Stomach smooth muscle (tissue), 2 donors: ENCODE measurements around the gene AGTRAP.

Experiments used
- H3K27ac ChIP-seq: one replicate; pipeline ENCODE4 v1.7.0; 2013; ENCODE audit warnings: mild to moderate bottlenecking, low read length, inconsistent platforms
- H3K27me3 ChIP-seq, 2 donors: one replicate each; pipeline ENCODE4 v1.7.0; 2013; ENCODE audit warnings: low read length in 2 of 2; ENCODE audit not compliant: insufficient read depth in 2 of 2, control insufficient read depth in 1 of 2
- H3K36me3 ChIP-seq, 2 donors: one replicate each; pipeline ENCODE4 v1.7.0; 2013; ENCODE audit warnings: low read length in 2 of 2; ENCODE audit not compliant: control insufficient read depth in 2 of 2, insufficient read depth in 2 of 2
- H3K4me1 ChIP-seq: one replicate; pipeline ENCODE4 v1.7.0; 2013; ENCODE audit warnings: low read length; ENCODE audit not compliant: control insufficient read depth, insufficient read depth
- H3K4me3 ChIP-seq, 2 donors: one replicate each; pipeline ENCODE4 v1.7.0; 2013; ENCODE audit warnings: low read length in 2 of 2
- H3K9ac ChIP-seq, 2 donors: one replicate each; pipeline ENCODE4 v1.7.0; 2013; ENCODE audit warnings: low read length in 2 of 2, mild to moderate bottlenecking in 1 of 2
- H3K9me3 ChIP-seq, 2 donors: one replicate each; pipeline ENCODE4 v1.7.0; 2013; ENCODE audit warnings: low read length in 2 of 2; ENCODE audit not compliant: control insufficient read depth in 2 of 2
- donor health status: healthy.
- donor health status: Pancreatic carcinoma.

The AGTRAP gene, protein sequence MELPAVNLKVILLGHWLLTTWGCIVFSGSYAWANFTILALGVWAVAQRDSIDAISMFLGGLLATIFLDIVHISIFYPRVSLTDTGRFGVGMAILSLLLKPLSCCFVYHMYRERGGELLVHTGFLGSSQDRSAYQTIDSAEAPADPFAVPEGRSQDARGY

DNA sequence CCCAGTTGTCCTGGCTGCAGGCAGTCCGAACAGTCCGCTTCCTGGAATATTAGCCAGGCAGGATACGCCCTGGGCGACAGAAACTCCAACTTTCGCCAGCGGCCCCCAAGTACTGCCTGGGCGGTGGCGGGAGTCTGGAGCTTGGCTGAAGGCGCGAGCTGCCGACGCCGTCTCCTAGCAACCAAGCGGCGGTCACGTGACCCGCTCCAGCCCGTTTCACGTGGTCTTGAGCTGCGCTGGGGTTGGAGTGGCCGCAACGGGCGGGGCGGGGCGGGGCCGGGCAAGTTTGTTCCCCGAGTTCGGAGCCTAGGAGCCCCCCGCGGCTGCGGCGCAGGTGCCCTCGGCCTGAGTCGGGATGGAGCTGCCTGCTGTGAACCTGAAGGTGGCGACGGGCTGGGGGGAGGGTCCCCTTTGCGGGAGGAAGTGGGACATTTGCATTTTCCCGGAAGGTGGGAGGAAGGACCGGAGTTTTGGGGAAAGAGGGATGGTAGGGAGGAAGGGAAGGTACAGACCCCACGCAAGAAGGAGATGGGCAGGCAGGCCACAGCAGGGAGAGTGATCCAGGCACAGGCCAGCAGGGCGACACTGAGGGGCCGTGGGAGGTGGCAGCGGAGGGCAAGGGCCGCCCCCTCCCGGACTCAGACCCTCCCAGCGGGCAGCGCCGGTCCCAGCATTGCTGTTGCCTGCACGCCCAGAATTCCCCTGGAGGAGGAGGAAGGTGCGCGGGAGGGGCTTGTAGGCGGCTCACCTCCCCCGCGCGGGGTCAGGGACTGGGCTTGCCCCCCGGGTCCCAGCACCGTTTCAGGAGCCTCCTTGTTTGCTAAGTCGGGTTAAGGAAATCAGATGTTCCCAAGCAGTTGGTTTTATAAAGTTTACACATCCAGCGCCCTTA lies at the start of gene AGTRAP:
Gene AGTRAP (plus strand): TSS at position 283 of the 892 bp plus-strand sequence. CDS start 73 bp downstream, at position 356.
- H3K27me3 ChIP-seq: no peaks in the 10 kb centered on the region
- H3K4me1 ChIP-seq: peaks cover 39% of the 10 kb centered on the region
- peak within 1 kb of the TSS; percentile 66 to 91 for H3K9ac ChIP-seq
- H3K36me3 ChIP-seq: no peaks in the 10 kb centered on the region
- H3K9me3 ChIP-seq: no peaks in the 10 kb centered on the region
- H3K4me3 ChIP-seq: peak within 1 kb of the TSS; percentile 91 to 94
- peak within 1 kb of the TSS; percentile 70 for H3K27ac ChIP-seq

DNA sequence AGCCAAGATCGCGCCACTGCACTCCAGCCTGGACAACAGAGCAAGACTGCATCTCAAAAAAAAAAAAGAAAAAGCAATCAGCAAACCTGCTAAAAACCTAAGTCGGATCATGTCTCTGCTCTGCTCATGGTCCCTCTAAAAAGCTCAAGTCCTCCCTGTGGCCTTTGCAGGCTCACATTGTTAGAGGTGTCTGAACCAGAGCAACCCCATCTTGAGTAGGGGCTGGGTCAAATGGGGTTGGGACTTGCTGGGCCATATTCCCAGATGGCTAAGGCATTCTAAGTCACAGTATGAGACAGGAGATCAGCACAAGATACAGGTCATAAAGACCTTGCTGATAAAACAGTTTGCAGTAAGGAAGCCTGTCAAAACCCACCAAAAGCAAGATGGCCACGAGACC lies 47.4 kb upstream of the AGTRAP start:
- Histone ChIP-seq H3K4me1 (peaks cover 17% of the 10 kb centered on the region), H3K27me3 (peaks cover 37 to 38% of the 10 kb centered on the region in 2 donors), H3K9ac (no peak overlapping the region), H3K4me3 (no peak overlapping the region), H3K9me3 (no peaks in the 10 kb centered on the region), H3K36me3 (no peaks in the 10 kb centered on the region), H3K27ac (no peak overlapping the region)

DNA sequence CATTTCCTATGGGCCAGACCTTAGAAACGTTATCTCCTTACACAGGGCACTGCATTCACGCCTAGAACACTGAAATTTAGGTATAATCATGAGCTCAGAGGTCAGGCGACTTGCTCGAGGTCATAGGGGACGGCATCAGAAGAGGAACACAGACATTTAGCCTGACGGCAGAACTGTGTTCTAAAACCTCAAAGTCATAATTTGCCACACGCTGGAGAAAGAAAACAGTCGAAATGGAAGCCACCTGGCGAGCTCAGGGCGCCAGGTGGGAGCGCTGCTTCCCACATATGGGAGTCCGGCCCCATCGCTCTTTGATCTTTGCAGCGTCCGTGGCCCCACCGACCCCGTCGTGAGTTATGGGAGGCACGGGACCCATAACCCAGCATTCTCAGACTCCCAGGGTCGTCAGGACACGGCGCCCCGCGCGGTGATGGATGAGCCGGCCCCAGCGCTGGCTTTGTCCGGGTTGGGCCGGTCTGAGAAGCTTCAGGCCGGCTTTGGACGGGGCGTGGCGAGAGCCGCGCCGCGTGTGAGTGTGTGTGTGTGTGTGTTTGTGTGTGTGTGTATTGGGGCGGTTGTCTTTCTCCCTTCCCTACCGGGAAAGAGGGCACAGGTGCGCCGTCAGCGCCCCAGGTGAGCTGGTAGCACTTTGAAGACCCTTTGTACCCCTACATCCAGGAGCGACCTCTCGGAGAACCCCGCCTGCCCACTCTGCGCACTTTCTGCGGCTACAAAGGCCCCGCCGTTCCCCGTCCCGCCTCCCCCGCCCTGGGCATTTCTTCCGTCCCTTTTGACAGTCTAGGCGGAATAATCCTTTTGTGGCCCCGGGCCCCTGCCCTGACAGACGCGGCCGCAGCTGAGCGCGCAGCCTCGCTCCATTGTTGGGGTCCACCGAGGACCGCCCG lies 45.3 kb upstream of the AGTRAP start:
- Histone ChIP-seq H3K36me3 (no peaks in the 10 kb centered on the region), H3K27me3 (peaks cover 44 to 49% of the 10 kb centered on the region in 2 donors), H3K9ac (no peak overlapping the region), H3K4me3 (peak overlapping the region in 1 of 2 donors; percentile 15), H3K9me3 (no peaks in the 10 kb centered on the region), H3K4me1 (peaks cover 17% of the 10 kb centered on the region), H3K27ac (no peak overlapping the region)

DNA sequence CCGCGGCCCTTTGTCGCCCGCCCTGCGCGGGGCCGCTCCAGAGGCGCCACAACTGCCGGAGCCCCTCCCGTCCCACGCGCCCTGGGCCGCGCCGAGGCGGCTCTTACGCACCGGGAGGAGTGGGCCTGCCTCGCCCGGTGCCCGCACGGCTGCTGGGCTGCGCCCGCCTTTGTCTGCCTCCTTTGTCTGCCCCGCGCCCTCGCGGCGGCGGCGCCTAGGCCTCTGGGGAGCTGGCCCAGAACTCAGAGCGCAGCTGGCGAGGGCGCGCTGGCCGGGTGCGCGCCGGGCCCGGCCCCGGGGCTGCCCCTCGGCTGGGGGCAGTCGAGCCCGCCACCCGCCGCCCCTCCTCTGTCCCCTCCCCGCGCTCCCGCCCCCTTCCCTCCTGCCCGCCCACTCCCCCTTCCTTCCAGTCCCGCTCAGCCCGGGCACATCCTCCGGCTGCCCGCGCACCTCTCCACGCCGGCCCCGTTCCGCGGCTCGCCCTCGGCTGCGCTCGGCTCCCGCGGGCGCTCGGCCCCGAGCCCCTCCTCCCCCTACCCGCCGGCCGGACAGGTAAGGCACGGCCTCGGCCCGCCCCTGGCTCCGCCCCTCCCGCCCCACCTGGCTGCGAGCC lies 44.5 kb upstream of the AGTRAP start, which contains the start of gene DRAXIN:
Gene DRAXIN (plus strand): TSS at position 409 of the 613 bp plus-strand sequence. CDS start 14,549 bp downstream, outside the sequence.
- Histone ChIP-seq H3K4me1 (peaks cover 17% of the 10 kb centered on the region), H3K9ac (no peak within 1 kb of the TSS), H3K4me3 (peak within 1 kb of the TSS in 1 of 2 donors; percentile 15), H3K9me3 (no peaks in the 10 kb centered on the region), H3K27ac (no peak within 1 kb of the TSS), H3K36me3 (no peaks in the 10 kb centered on the region), H3K27me3 (peaks cover 44 to 49% of the 10 kb centered on the region in 2 donors)

DNA sequence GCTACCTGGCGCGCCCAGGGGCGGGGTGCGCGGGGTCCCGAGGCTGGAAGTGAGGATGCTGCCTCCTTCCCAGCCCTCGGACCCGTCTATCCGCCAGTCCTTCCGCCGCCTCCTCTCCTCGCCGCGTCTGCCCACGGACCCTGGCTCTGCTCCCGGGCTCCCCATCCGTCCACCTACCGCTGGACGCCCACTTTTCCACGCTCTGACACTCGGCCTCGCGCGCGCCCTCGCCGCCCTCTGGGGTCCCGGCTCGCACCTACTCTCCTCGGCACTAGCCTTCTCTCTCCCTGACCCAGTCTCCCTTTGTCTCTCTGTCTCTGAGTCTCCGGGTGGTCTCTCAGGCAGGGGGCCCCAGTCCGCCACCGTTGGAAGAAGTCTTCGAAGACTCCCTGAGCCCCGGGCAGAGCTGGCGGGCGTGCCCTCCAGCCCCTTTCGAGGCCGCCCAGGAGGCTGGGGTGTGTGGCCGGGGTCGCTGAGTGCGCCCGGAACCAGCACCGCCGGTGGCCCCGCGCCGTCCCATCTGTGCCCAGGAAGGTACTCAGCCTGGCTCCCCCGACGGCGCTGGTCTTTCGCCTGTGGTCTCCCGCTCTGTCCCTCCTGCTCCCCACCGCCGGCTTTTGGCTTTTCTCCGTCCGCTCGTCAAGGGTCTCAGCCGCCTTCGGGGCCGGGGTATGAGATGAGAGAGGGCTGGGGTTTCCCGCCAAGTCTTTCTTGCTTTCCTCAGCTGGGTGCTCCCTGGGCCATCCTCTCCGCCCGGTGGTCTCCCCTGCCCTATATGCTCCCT lies 43.8 kb upstream of the AGTRAP start:
- Histone ChIP-seq H3K36me3 (no peaks in the 10 kb centered on the region), H3K4me3 (no peak overlapping the region), H3K9ac (no peak overlapping the region), H3K27ac (no peak overlapping the region), H3K27me3 (peaks cover 44 to 51% of the 10 kb centered on the region in 2 donors), H3K4me1 (peaks cover 17% of the 10 kb centered on the region), H3K9me3 (no peaks in the 10 kb centered on the region)

DNA sequence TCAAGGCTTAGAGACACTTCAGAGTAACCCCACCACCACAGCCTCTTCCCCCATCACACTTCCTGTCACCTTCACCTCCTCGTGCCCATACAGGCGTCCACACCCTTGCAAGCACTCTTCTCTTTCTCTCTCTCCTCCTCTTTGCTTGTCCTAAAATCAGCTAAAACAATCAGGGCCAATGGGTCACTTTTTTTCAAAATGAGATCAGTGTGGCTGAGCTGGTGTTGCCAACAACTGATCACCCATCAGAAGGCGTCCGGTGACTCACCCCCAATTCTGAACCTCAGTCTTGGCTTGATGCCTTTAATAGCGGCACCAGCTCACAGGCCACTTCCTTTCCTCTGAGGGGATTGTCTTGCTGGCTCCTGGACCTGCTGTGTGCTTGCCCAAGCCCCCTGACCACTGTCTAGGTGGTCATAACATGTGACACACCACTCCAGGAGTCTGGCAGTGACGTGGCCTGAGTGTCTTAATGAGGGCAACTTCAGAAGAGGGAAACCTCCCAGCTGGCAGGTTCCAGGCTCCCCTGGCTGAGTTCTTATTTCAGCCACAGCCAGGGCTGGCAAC lies 42.8 kb upstream of the AGTRAP start:
- Histone ChIP-seq H3K36me3 (no peaks in the 10 kb centered on the region), H3K9ac (no peak overlapping the region), H3K9me3 (no peaks in the 10 kb centered on the region), H3K4me1 (peaks cover 17% of the 10 kb centered on the region), H3K27me3 (peaks cover 48 to 53% of the 10 kb centered on the region in 2 donors), H3K4me3 (no peak overlapping the region), H3K27ac (no peak overlapping the region)

DNA sequence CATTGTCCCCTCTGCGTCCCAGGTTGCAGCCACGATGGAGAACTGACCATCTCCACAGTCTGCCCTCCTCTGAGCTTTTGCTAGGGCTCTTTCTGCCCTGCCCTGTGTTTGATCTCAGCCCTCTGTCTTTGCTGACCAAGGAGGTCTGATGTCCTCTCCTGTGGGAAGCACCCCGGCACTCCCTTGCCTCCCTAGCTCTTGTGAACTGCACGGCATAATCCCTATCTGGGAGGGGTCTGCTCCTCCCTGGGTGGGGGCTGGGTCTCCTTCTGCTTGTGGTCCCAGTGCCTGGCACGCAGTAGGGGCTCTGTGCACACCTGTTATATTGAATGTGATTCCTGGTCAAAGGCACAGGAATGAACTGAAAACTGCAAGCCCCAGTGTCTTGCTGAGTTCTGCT lies 42.0 kb upstream of the AGTRAP start:
- peaks cover 17% of the 10 kb centered on the region for H3K4me1 ChIP-seq
- no peak overlapping the region for H3K9ac ChIP-seq
- no peaks in the 10 kb centered on the region for H3K9me3 ChIP-seq
- no peaks in the 10 kb centered on the region for H3K36me3 ChIP-seq
- H3K27me3 ChIP-seq: peaks cover 47 to 50% of the 10 kb centered on the region in 2 donors
- no peak overlapping the region for H3K4me3 ChIP-seq
- no peak overlapping the region for H3K27ac ChIP-seq

DNA sequence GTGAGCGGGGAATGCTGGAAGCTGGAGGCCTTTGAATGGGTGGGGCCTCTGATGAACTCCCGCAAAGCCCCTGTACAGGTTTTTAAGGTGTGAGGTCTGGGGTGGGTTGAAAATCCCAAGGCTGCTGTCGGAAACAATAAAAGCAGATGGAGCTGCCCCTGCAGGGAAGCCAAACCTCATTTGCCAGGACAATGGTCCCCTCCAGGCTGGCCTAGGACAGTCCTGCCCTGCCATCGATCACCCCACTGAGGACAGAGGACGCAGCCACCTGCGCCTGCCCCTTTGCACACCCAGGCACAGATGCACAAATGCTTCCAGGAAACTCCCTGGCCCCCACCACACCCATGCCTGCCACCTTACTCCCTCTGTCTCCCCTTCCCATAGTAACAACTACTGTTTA lies 40.1 kb upstream of the AGTRAP start:
- H3K27ac ChIP-seq: no peak overlapping the region
- peaks cover 14% of the 10 kb centered on the region for H3K4me1 ChIP-seq
- H3K9ac ChIP-seq: no peak overlapping the region
- H3K9me3 ChIP-seq: no peaks in the 10 kb centered on the region
- peaks cover 39 to 42% of the 10 kb centered on the region in 2 donors for H3K27me3 ChIP-seq
- H3K4me3 ChIP-seq: no peak overlapping the region
- no peaks in the 10 kb centered on the region for H3K36me3 ChIP-seq

DNA sequence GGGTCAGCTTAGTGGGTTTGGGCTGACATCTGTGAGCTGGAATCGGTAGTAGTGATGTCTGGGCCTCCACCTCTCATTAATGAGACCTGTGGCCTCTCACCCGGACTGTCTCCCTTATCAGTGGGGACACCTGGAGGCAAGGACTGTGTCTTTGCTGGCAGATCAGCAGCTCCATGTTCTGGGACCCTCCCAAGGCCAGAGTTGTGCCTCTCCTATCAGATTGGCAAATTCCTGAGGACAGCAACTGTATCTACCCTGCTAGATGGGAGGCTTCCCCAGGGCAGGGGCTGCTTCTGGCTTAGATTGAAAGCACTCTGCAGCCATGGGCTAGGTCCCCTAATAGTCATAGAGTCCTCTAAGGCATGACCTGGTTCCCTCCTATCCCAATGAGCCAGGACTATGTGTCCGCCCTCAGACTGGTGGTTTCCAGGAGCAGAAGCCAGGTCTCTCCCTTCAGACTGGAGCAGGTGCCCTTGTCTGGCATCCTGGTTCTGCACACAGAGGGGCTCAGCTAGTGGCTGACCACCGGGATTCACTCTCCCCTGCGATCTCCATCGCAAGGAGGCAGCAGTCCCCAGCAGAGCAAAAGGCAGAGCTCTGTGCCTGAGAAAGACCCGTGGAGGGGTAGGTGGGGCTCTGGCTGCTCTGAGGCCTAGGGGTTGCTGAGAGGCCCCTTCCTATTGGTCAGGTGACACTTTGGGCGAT lies 38.6 kb upstream of the AGTRAP start:
- Histone ChIP-seq H3K4me3 (no peak overlapping the region), H3K4me1 (peaks cover 13% of the 10 kb centered on the region), H3K9me3 (no peaks in the 10 kb centered on the region), H3K27me3 (peaks cover 32 to 36% of the 10 kb centered on the region in 2 donors), H3K9ac (no peak overlapping the region), H3K36me3 (no peaks in the 10 kb centered on the region), H3K27ac (no peak overlapping the region)
